SK-N-SH (cell line): ENCODE data around the gene NDUFS7.

Experiments used
- EP300 ChIP-seq, 2 experiments: IDR thresholded peaks; 2 replicates each; pipeline versions ENCODE4 v1.4.0 to v1.6.1; 2012; ENCODE audit warnings: borderline replicate concordance in 1 of 2, low read depth in 1 of 2, low read length in 1 of 2
- EZH2phosphoT487 ChIP-seq: fragments of 200-600 bp; sonication (generic); IDR thresholded peaks from 2 replicates; pipeline ENCODE4 v1.6.1; 2017; ENCODE audit warnings: low read depth, mixed run types, mild to moderate bottlenecking, antibody characterized with exemption, moderate library complexity, borderline replicate concordance
- RCOR1 ChIP-seq: fragments of 150-350 bp; IDR thresholded peaks from 2 replicates; pipeline ENCODE4 v1.6.1; 2017; ENCODE audit warnings: antibody characterized with exemption, low read length
- YY1 ChIP-seq: IDR thresholded peaks from 2 replicates; pipeline ENCODE4 v1.4.0; 2012; ENCODE audit warnings: low read depth, mild to moderate bottlenecking
- TF ChIP-seq, protein P1 (sequence below): fragments of 200-600 bp; sonication (generic); IDR thresholded peaks from 2 replicates; pipeline ENCODE4 v1.6.1; 2017; ENCODE audit warnings: antibody characterized with exemption, mild to moderate bottlenecking, moderate library complexity
- TF ChIP-seq, protein P2 (sequence below): IDR thresholded peaks from 2 replicates; pipeline ENCODE4 v1.4.0; 2012; ENCODE audit warnings: low read depth, borderline replicate concordance

DNA sequence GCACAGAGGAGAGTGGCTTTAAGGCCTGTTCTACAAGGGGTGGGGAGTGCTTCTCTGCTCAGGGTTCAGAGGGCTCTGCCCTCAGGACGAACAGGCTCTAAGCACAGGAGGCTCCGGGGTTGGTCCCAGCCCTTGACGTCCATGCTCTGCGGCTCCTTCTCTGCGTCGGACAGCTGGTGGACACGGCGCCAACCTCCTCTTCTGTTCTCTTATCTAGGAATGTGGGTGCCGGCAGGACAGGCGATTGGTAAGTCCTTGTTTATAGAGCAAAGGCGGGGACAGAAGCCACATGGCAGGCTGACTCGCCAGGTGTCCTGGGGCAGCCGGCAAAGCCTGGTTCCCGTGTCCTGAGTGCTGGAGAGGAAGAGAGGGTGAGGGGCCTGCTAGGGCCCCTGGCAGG, 46.0 kb downstream of the NDUFS7 start:
- TF ChIP-seq EZH2phosphoT487: no peak
- no peak for TF ChIP-seq EP300 (IDR thresholded peaks at IDR 0.05; ENCODE audit: borderline replicate concordance in 1 of 2, low read depth in 1 of 2, low read length in 1 of 2)
- TF ChIP-seq, protein P1, sequence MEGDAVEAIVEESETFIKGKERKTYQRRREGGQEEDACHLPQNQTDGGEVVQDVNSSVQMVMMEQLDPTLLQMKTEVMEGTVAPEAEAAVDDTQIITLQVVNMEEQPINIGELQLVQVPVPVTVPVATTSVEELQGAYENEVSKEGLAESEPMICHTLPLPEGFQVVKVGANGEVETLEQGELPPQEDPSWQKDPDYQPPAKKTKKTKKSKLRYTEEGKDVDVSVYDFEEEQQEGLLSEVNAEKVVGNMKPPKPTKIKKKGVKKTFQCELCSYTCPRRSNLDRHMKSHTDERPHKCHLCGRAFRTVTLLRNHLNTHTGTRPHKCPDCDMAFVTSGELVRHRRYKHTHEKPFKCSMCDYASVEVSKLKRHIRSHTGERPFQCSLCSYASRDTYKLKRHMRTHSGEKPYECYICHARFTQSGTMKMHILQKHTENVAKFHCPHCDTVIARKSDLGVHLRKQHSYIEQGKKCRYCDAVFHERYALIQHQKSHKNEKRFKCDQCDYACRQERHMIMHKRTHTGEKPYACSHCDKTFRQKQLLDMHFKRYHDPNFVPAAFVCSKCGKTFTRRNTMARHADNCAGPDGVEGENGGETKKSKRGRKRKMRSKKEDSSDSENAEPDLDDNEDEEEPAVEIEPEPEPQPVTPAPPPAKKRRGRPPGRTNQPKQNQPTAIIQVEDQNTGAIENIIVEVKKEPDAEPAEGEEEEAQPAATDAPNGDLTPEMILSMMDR: no peak
- no peak for TF ChIP-seq RCOR1
- TF ChIP-seq, protein P2, sequence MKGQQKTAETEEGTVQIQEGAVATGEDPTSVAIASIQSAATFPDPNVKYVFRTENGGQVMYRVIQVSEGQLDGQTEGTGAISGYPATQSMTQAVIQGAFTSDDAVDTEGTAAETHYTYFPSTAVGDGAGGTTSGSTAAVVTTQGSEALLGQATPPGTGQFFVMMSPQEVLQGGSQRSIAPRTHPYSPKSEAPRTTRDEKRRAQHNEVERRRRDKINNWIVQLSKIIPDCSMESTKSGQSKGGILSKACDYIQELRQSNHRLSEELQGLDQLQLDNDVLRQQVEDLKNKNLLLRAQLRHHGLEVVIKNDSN: no peak
- TF ChIP-seq YY1: no peak
